ENCODE data around the gene RNU1-2.
"Not testable (repeated sequence)": the region's sequence is repeated elsewhere in the genome, so short reads cannot be mapped to it uniquely, and the experiment has no call there.

RNU1-2 gene

DNA sequence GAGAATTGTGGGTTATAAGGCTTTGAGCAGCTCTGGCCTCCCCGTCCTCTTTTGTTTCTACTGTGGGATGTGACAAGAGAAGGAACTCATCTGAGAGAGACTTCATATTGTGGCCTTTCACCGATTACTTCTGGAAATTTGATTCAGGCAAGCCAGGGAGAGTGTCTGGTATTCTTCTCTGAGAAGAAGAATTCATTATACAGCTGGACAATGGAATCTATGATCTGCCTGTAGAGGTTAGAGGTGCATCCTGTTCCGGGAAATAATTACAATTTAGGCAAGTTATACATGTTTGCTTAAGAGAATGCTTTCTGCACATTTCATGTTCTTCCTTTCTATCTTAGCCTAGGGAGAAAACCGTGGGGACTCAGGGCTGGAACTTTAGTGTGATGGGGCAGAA, 12.8 kb upstream of the RNU1-2 start:
- DNase-seq (ENCODE audit: low spot score): no peak
- Histone ChIP-seq H3K4me3 (no peak overlapping the region), H3K27ac (no peak overlapping the region)
- TF ChIP-seq, protein P1, sequence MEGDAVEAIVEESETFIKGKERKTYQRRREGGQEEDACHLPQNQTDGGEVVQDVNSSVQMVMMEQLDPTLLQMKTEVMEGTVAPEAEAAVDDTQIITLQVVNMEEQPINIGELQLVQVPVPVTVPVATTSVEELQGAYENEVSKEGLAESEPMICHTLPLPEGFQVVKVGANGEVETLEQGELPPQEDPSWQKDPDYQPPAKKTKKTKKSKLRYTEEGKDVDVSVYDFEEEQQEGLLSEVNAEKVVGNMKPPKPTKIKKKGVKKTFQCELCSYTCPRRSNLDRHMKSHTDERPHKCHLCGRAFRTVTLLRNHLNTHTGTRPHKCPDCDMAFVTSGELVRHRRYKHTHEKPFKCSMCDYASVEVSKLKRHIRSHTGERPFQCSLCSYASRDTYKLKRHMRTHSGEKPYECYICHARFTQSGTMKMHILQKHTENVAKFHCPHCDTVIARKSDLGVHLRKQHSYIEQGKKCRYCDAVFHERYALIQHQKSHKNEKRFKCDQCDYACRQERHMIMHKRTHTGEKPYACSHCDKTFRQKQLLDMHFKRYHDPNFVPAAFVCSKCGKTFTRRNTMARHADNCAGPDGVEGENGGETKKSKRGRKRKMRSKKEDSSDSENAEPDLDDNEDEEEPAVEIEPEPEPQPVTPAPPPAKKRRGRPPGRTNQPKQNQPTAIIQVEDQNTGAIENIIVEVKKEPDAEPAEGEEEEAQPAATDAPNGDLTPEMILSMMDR (IDR thresholded peaks at IDR 0.05): no peak

GRCh38 chr1:16884487-16884886, 11.3 kb upstream of the RNU1-2 start:
- not testable (repeated sequence) for H3K27ac ChIP-seq; DNase-seq (ENCODE audit: low spot score); H3K4me3 ChIP-seq

GRCh38 chr1:16886860-16887605, 8.7 kb upstream of the RNU1-2 start:
- no peak for DNase-seq (ENCODE audit: low spot score)
- TF ChIP-seq, protein P1 (IDR thresholded peaks at IDR 0.05): no peak
- H3K27ac ChIP-seq: no peak overlapping the region
- no peak overlapping the region for H3K4me3 ChIP-seq

DNA sequence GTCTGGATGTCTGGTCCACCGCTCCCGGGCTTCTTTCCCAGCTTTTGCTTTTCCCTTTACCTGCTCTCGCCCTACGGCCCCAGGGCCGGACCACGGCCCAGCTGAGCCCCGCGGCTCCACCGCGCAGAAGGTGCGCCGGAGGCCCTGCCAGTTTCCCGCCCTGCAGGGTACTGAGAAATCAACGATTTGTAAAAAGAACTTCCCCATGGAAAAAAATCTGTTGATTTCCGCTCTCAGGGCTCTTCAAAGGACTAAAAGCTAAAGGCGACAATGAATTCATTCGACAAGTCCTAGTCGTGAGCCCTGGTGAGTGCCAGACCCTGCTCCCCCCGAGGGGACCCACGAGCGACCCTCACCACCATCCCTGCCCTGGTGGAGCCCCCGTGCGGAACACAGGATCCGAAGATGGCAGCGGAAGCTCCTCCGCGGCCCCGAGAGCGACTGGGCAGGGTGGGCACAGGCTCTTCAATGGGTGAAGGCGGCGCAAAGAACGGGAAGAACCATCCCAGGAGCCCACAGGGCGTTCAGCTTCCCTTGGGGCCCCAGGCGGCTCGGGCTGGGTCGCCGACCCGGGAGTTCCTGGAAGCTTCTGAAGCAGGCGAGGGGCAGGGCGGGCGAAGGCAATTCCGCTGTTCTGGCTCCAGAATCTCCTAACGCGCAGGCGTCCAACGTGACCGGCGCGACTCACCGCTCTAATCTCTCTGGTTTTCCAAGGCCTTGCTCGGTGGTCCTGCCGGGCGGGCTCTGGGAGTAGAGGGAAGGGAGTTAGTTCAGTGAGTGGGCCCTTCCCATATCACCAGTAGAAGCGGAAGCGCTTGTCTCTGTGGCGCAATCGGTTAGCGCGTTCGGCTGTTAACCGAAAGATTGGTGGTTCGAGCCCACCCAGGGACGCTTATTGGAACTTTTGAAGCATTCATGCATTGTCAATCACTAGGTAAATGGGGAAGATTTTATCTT, 6.6 kb upstream of the RNU1-2 start:
- peak overlapping the region; percentile 76 for H3K4me3 ChIP-seq
- H3K27ac ChIP-seq: peak overlapping the region; percentile 81 to 89
- DNase-seq (ENCODE audit: low spot score): peak; percentile 89
- TF ChIP-seq, protein P1 (IDR thresholded peaks at IDR 0.05): no peak

GRCh38 chr1:16890539-16891021, 5.2 kb upstream of the RNU1-2 start:
- H3K27ac ChIP-seq; H3K4me3 ChIP-seq; DNase-seq (ENCODE audit: low spot score): not testable (repeated sequence)

DNA sequence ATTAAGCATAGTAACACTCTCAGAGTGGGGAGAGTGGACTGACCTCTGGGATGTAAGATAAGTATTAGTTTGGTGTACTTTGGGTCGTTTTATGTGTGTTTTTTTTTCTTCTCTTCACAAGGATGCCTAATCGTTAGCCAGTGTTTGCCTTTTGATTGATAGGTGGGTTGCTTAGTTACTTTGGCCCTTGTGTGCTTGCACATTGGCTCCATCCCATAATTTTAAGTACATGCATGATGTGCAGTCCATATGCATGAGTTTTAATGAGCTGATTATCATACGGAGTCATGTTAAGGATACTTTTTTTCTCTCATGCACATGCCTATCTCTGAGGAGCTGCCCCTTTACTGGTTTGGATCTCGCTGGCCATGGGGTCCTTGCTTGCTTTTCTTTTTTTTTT, 4.7 kb upstream of the RNU1-2 start:
- H3K27ac ChIP-seq; DNase-seq (ENCODE audit: low spot score); H3K4me3 ChIP-seq: not testable (repeated sequence)

DNA sequence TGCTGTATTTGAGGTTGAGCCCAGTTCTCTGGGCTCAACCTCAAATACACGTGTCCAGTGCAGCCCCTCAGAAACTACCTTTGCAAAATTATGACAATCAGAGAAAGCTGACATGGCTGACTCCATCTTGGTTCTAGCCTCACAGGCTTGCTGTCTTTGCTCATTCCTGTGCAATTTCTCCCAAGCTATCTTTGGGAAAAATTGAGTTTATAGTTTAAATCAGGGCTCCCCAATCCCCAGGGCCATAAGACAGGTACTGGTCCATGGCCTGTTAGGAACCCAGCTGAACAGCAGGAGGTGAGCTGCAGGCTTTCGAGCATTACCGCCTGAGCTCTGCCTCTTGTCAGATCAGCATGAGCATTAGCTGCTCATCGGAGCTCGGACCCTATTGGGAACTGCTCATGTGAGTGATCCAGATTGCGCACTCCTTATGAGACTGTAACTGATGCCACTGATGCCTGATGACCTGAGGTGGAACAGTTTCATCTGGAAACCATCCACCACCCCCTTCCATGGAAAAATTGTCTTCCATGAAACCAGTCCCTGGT, 2.7 kb upstream of the RNU1-2 start:
- H3K27ac ChIP-seq; DNase-seq (ENCODE audit: low spot score); H3K4me3 ChIP-seq: not testable (repeated sequence)

DNA sequence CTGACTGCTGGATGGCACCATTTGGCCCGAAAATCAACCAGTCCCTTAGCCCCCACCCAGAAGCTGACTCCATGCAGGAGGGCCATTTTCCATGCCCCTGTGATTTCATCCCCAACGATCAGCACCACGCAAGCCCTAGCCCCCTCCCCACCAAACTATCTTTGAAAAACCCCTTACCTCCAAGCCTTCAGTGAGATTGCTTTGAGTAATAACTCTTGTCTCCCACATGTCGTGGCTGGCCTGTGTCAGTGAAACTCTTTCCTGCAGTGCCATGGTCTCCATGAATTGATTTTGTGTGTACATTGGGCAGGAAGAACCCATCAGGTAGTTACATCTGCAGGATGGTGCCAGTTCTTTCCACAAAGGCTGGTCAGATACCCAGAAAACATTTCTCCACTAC, 2.0 kb upstream of the RNU1-2 start:
- not testable (repeated sequence) for DNase-seq (ENCODE audit: low spot score); H3K4me3 ChIP-seq; H3K27ac ChIP-seq

- H3K27ac ChIP-seq; DNase-seq (ENCODE audit: low spot score); H3K4me3 ChIP-seq: not testable (repeated sequence)
Measured at GRCh38 chr1:16894338-16894737, 1.4 kb upstream of the RNU1-2 start.

DNA sequence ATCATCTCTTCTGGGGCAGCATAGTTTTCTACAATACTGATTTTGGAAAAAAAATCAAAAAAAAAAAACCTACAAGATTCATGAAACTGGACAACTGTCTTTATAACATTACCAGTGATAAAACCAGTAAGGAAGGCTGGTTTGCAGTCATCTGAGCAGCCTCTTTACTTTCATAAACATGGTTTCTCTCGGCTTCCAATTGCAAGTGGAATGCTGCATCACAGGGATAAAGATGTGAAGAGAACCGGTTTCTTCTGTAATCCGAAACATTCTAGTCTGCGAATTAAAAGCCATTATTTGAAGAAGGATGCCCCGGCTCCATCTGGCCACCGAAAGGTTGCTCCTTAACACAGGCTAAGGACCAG, 565 bp upstream of the RNU1-2 start:
- DNase-seq (ENCODE audit: low spot score): not testable (repeated sequence)
- Histone ChIP-seq H3K4me3 (peak overlapping the region; percentile 63), H3K27ac (peak overlapping the region; percentile 84 to 90)

- not testable (repeated sequence) for DNase-seq (ENCODE audit: low spot score)
- peak overlapping the region; percentile 39 for H3K4me3 ChIP-seq
- H3K27ac ChIP-seq: peak overlapping the region; percentile 46 to 84
Measured at GRCh38 chr1:16896316-16897055, 706 bp downstream of the RNU1-2 start.

GRCh38 chr1:16897653-16898052, 1.9 kb downstream of the RNU1-2 start:
- H3K27ac ChIP-seq; DNase-seq (ENCODE audit: low spot score); H3K4me3 ChIP-seq: not testable (repeated sequence)

DNA sequence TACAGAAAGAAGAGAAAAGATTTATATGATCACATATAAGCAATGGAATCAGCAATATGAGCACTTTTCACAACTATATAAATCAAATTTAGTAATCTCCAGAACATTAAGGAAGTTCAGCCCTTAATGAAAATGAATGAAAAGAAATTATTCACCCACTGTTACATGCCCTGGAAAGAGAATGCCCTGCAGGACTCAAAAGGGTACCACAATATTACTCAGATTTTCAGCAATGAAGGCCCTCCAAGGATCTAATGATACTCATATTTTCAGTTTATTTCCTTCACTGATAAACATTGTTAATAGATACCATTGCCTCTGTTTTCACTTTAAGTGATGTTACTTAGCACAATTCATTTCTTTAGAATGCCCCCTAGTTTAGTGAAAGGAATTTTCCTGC, 2.5 kb downstream of the RNU1-2 start:
- H3K4me3 ChIP-seq; DNase-seq (ENCODE audit: low spot score): not testable (repeated sequence)

GRCh38 chr1:16899020-16899419, 3.2 kb downstream of the RNU1-2 start:
- not testable (repeated sequence) for H3K27ac ChIP-seq; H3K4me3 ChIP-seq; DNase-seq (ENCODE audit: low spot score)

More for the DNA sequence above, 2.5 kb downstream of the RNU1-2 start:
- not testable (repeated sequence) for H3K27ac ChIP-seq
